Lower leg skin (tissue), 3 donors: ENCODE data around the gene SLC4A5.

Experiments
- POLR2A ChIP-seq, 2 donors: fragments of 450-650 bp; IDR thresholded peaks; one replicate each; pipeline ENCODE4 v1.6.1; 2016 to 2017; ENCODE audit warnings: antibody characterized with exemption in 2 of 2, mild to moderate bottlenecking in 1 of 2, moderate library complexity in 1 of 2
- TF ChIP-seq, protein P1 (sequence below), 3 donors: fragments of 450-650 bp; IDR thresholded peaks; one replicate each; pipeline ENCODE4 v1.5.1; 2016; ENCODE audit warnings: antibody characterized with exemption in 3 of 3, mild to moderate bottlenecking in 3 of 3, moderate library complexity in 2 of 3

DNA sequence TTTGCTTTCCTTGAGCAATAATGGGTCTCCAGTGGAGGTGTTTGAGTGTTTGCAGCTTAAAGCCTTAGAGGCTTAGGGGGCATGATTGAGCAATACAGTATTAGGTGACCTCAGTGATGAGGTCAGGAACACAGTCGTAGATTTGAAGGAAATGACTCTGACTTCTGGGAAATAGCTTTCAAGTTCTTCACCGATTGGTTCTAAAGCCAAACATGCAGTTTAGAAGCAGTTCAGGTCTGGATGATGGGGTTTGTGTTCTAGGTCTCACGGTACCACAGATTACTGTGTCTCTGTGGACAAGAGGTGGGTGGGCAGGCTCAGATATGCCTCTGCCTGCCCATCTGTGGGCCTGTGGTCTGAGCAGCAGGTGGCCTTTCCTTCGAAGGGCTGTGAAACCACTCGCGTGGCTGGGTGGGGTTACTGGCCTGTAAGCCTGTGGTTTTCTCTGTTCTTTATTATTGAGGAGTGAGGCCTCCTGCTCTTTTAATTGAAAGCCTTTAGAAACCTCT is 137.0 kb downstream of the SLC4A5 start:
- TF ChIP-seq POLR2A (IDR thresholded peaks at IDR 0.05): no peak
- TF ChIP-seq, protein P1, sequence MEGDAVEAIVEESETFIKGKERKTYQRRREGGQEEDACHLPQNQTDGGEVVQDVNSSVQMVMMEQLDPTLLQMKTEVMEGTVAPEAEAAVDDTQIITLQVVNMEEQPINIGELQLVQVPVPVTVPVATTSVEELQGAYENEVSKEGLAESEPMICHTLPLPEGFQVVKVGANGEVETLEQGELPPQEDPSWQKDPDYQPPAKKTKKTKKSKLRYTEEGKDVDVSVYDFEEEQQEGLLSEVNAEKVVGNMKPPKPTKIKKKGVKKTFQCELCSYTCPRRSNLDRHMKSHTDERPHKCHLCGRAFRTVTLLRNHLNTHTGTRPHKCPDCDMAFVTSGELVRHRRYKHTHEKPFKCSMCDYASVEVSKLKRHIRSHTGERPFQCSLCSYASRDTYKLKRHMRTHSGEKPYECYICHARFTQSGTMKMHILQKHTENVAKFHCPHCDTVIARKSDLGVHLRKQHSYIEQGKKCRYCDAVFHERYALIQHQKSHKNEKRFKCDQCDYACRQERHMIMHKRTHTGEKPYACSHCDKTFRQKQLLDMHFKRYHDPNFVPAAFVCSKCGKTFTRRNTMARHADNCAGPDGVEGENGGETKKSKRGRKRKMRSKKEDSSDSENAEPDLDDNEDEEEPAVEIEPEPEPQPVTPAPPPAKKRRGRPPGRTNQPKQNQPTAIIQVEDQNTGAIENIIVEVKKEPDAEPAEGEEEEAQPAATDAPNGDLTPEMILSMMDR (IDR thresholded peaks at IDR 0.05): no peak
